CD4-positive, alpha-beta T cell (primary cell): ENCODE data around the gene RAP1A. TPM values are rescaled to one million over a fixed set of nuclear protein-coding genes. Genes with fewer than 3 reads are reported as not detected.

Source experiments
- ATAC-seq: fragments of 200-7000 bp; cut with Tn5 transposase; one replicate; pipeline ENCODE4 v1.10.0; 2022; ENCODE audit warnings: mild to moderate bottlenecking; ENCODE audit not compliant: poor library complexity
- CTCF ChIA-PET: fragments of 350-600 bp; sonication (Branson Sonifier 250); formaldehyde crosslinking; loops from one replicate; lab custom pipeline; 2021; ENCODE audit warnings: antibody characterized with exemption, inconsistent platforms; lab: Charles Lee
- POLR2A ChIA-PET: fragments of 350-600 bp; sonication (Branson Sonifier 250); formaldehyde crosslinking; loops from one replicate; lab custom pipeline; 2021; ENCODE audit warnings: antibody characterized with exemption, inconsistent platforms; lab: Charles Lee
- DNase-seq, 14 experiments: peaks; one replicate each; pipeline ENCODE4 v3.0.0-alpha.2; 2013 to 2020; ENCODE audit warnings: mixed read lengths in 2 of 14
- H3K27ac ChIP-seq, 2 donors: one replicate each; pipeline versions ENCODE4 v1.5.1 to v1.7.0; 2013; ENCODE audit warnings: low read length in 2 of 2, low read depth in 1 of 2, mild to moderate bottlenecking in 1 of 2
- H3K27me3 ChIP-seq, 2 experiments: 1 replicate in 1 of 2; 2 replicates in 1 of 2; pipeline versions ENCODE4 v1.6.1 to v1.7.0; 2013; ENCODE audit warnings: low read length in 2 of 2, control low read depth in 1 of 2, mild to moderate bottlenecking in 1 of 2, moderate library complexity in 1 of 2; ENCODE audit not compliant: insufficient read depth in 2 of 2, control insufficient read depth in 1 of 2
- H3K36me3 ChIP-seq: one replicate; pipeline ENCODE4 v1.6.1; 2013; ENCODE audit warnings: low read length, control low read depth; ENCODE audit not compliant: insufficient read depth
- H3K4me1 ChIP-seq: one replicate; pipeline ENCODE4 v1.6.1; 2013; ENCODE audit warnings: low read length, control low read depth; ENCODE audit not compliant: insufficient read depth
- H3K4me3 ChIP-seq: one replicate; pipeline ENCODE4 v1.5.1; 2013; ENCODE audit warnings: mild to moderate bottlenecking, low read length, moderate library complexity
- H3K9me3 ChIP-seq, 2 experiments: 1 replicate in 1 of 2; 2 replicates in 1 of 2; pipeline versions ENCODE4 v1.6.1 to v1.7.0; 2013; ENCODE audit warnings: low read length in 2 of 2, mild to moderate bottlenecking in 2 of 2, control low read depth in 1 of 2, moderate library complexity in 1 of 2; ENCODE audit not compliant: control insufficient read depth in 1 of 2, insufficient read depth in 1 of 2
- H3K27ac Mint-ChIP-seq: one replicate; pipeline ENCODE4 v1.8.0; 2020; ENCODE audit warnings: mixed read lengths
- H3K27me3 Mint-ChIP-seq: one replicate; pipeline ENCODE4 v1.8.0; 2021; ENCODE audit warnings: mixed read lengths
- H3K36me3 Mint-ChIP-seq: one replicate; pipeline ENCODE4 v1.8.0; 2021; ENCODE audit warnings: low read depth, mixed read lengths
- H3K4me1 Mint-ChIP-seq: one replicate; pipeline ENCODE4 v1.8.0; 2021; ENCODE audit warnings: low read depth, mixed read lengths
- H3K4me3 Mint-ChIP-seq: one replicate; pipeline ENCODE4 v1.8.0; 2020; ENCODE audit warnings: mild to moderate bottlenecking, mixed read lengths
- H3K9me3 Mint-ChIP-seq: one replicate; pipeline ENCODE4 v1.8.0; 2020; ENCODE audit warnings: mixed read lengths
- intact Hi-C, 2 experiments: fragments of 100-400 bp; cut with DNase I in 1 of 2; cut with micrococcal nuclease in 1 of 2; formaldehyde crosslinking; loops; one replicate each; pipeline versions ENCODE4 v1.15.1 to v1.9.0; 2023 to 2025; cut with DNase I, micrococcal nuclease
- total RNA-seq, 174 experiments: library from RNA in 2 of 174; stranded (reverse) in 2 of 174; gene quantifications; one replicate each; pipeline ENCODE4 v1.2.3 and lab custom pipeline; 2021 to 2026
- TF ChIP-seq, protein P1 (sequence below): fragments of 200-600 bp; IDR thresholded peaks from one replicate; pipeline ENCODE4 v1.8.0; 2022; ENCODE audit warnings: antibody characterized with exemption, mild to moderate bottlenecking

Gene RAP1A
- total RNA-seq, 2 experiments from 2014 or later = 63.8 to 67.1 TPM

DNA sequence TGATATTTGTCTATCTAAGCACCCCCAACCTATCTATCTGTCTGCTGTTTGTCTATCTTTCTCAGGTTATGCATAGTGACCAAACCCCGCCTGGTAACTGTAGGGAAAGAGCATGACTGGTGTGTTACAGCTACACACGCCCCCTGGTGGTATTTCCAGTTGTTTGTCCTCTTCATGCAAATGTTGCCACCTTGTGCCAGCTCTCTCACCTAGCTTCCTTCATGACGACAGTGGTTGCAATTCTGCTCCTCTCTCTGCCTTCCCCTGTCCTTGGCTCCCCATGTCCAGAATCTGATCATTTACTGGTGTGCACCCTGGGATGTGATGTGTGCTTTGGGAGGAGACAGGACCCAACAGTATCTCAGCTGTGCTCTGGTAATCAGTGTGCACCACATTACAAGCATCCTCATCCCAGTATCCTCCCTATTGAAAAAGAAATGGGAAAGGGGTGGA, 127.7 kb downstream of the RAP1A start:
- no peak overlapping the region for H3K27ac Mint-ChIP-seq

DNA sequence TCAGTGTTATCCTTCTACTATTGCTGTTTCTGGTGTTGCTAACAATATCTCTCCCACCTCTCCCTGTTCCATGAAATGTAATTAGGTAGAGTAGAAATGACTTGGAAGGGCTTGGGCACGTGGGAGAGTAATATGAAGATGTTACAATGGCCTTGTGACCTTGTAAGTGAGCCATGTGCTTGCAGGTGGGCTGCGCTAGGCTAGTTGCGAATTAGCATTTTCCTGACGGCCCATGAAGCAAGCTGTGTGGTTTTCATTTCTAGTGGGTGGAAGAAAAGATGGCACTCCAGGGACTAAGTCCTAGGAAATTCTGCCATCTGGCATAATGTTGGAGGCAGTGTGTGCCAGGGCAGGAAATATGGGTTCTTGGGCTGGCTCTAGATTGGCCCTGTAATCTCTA, 128.4 kb downstream of the RAP1A start:
- Mint-ChIP-seq H3K9me3 (no peaks in the 10 kb centered on the region), H3K27me3 (no peaks in the 10 kb centered on the region), H3K27ac (no peak overlapping the region), H3K4me3 (no peak overlapping the region), H3K4me1 (no peaks in the 10 kb centered on the region), H3K36me3 (no peaks in the 10 kb centered on the region)
- Histone ChIP-seq H3K36me3 (no peaks in the 10 kb centered on the region), H3K27ac (no peak overlapping the region), H3K4me1 (no peaks in the 10 kb centered on the region), H3K27me3 (no peaks in the 10 kb centered on the region), H3K4me3 (no peak overlapping the region), H3K9me3 (no peaks in the 10 kb centered on the region)
- intact Hi-C loops = loop anchor here (1.0 to 5.0 kb wide), 3 partner anchors 33 to 267 kb away; no protein-coding TSS in a partner anchor
- DNase-seq (no peak), ATAC-seq (no peak)
- ChIA-PET CTCF (interaction anchor here (0.6 to 1.6 kb wide), 8 partner anchors 7 to 34 kb away, joined by 3 to 16 read pairs (median 5); no protein-coding TSS in a partner anchor), POLR2A (interaction anchor here (1.4 kb wide), 1 partner anchor 9 kb away, joined by 4 read pairs; the partner anchor contains the start of gene INKA2)
- TF ChIP-seq, protein P1, sequence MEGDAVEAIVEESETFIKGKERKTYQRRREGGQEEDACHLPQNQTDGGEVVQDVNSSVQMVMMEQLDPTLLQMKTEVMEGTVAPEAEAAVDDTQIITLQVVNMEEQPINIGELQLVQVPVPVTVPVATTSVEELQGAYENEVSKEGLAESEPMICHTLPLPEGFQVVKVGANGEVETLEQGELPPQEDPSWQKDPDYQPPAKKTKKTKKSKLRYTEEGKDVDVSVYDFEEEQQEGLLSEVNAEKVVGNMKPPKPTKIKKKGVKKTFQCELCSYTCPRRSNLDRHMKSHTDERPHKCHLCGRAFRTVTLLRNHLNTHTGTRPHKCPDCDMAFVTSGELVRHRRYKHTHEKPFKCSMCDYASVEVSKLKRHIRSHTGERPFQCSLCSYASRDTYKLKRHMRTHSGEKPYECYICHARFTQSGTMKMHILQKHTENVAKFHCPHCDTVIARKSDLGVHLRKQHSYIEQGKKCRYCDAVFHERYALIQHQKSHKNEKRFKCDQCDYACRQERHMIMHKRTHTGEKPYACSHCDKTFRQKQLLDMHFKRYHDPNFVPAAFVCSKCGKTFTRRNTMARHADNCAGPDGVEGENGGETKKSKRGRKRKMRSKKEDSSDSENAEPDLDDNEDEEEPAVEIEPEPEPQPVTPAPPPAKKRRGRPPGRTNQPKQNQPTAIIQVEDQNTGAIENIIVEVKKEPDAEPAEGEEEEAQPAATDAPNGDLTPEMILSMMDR = no peak

More for the DNA sequence above, 127.7 kb downstream of the RAP1A start:
- DNase-seq (peak; percentile 19 to 86 (median 45)), ATAC-seq (peak; percentile 66)
- H3K27me3 Mint-ChIP-seq = no peaks in the 10 kb centered on the region
- no peak overlapping the region for H3K4me3 Mint-ChIP-seq
- H3K4me1 Mint-ChIP-seq = no peaks in the 10 kb centered on the region
- no peaks in the 10 kb centered on the region for H3K36me3 Mint-ChIP-seq
- intact Hi-C loops = loop anchor here (1.0 to 5.0 kb wide), 3 partner anchors 32 to 267 kb away; no protein-coding TSS in a partner anchor
- Histone ChIP-seq H3K36me3 (no peaks in the 10 kb centered on the region), H3K27ac (no peak overlapping the region), H3K9me3 (no peaks in the 10 kb centered on the region), H3K4me1 (no peaks in the 10 kb centered on the region), H3K27me3 (no peaks in the 10 kb centered on the region), H3K4me3 (no peak overlapping the region)
- TF ChIP-seq, protein P1 = peak; percentile 49
- CTCF ChIA-PET = interaction anchor here (0.6 to 1.6 kb wide), 10 partner anchors 8 to 239 kb away, joined by 3 to 16 read pairs (median 4); no protein-coding TSS in a partner anchor
- POLR2A ChIA-PET = interaction anchor here (1.4 kb wide), 1 partner anchor 8 kb away, joined by 4 read pairs; the partner anchor contains the start of gene INKA2
- H3K9me3 Mint-ChIP-seq = no peaks in the 10 kb centered on the region

DNA sequence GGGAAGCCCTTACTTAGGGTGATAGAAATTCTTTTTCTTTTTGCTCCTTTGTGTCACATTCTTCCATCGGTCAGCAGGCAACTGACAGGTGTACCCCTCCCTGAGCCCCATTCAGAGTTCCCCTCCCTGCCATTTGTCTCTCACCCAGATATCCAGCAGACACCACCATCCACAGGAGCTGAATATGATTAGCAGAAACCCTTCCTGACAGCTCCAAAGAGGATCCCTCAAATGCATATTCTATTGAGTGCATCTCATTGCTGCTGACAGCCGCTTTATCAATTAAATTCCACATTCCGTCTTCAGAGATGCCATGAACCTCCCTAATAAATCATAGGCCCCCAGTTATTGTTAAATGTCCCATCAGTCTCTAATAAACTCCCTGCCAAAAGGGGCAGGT, 130.0 kb downstream of the RAP1A start:
- H3K4me1 ChIP-seq = peaks cover 3% of the 10 kb centered on the region

More for the DNA sequence above, 130.0 kb downstream of the RAP1A start:
- Mint-ChIP-seq H3K27me3 (no peaks in the 10 kb centered on the region), H3K27ac (no peak overlapping the region), H3K36me3 (peaks cover under 1% of the 10 kb centered on the region), H3K9me3 (no peaks in the 10 kb centered on the region), H3K4me1 (peaks cover 2% of the 10 kb centered on the region), H3K4me3 (no peak overlapping the region)
- ChIA-PET POLR2A (no interaction called here), CTCF (no interaction called here)
- no peaks in the 10 kb centered on the region for H3K27me3 ChIP-seq
- DNase-seq (no peak), ATAC-seq (no peak)
- H3K36me3 ChIP-seq = no peaks in the 10 kb centered on the region
- H3K4me3 ChIP-seq = no peak overlapping the region
- TF ChIP-seq, protein P1 = no peak
- intact Hi-C loops = loop anchor here in 1 of 2 experiments (5.0 kb wide), 1 partner anchor 242 kb away; no protein-coding TSS in a partner anchor
- H3K9me3 ChIP-seq = no peaks in the 10 kb centered on the region
- H3K27ac ChIP-seq = no peak overlapping the region
